Endodermal cell (in vitro differentiated cells): ENCODE data around the gene ZFAND3. TPM values are rescaled to one million over a fixed set of nuclear protein-coding genes. Genes with fewer than 3 reads are reported as not detected.
A peak's percentile ranks its signal among the peaks of the same experiment; 100 is the strongest.

Experiments
- DNase-seq: peaks from one replicate; pipeline ENCODE4 v3.0.0-alpha.2; 2017
- H3K27ac ChIP-seq: 2 replicates; pipeline ENCODE4 v1.5.1; 2013; ENCODE audit warnings: mild to moderate bottlenecking, low read depth, low read length, moderate library complexity
- H3K27me3 ChIP-seq: 2 replicates; pipeline ENCODE4 v1.6.1; 2013; ENCODE audit warnings: mild to moderate bottlenecking, low read length, moderate library complexity; ENCODE audit not compliant: insufficient read depth, control insufficient read depth, poor library complexity, severe bottlenecking
- H3K36me3 ChIP-seq: 2 replicates; pipeline ENCODE4 v1.7.0; 2013; ENCODE audit warnings: mild to moderate bottlenecking, low read length, moderate library complexity; ENCODE audit not compliant: control insufficient read depth, insufficient read depth
- H3K4me1 ChIP-seq: one replicate; pipeline ENCODE4 v1.7.0; 2013; ENCODE audit warnings: low read length; ENCODE audit not compliant: control insufficient read depth, insufficient read depth
- H3K4me3 ChIP-seq: 2 replicates; pipeline ENCODE4 v1.5.1; 2013; ENCODE audit warnings: mild to moderate bottlenecking, low read length, moderate library complexity
- H3K9ac ChIP-seq: 2 replicates; pipeline ENCODE4 v1.6.1; 2013; ENCODE audit warnings: mild to moderate bottlenecking, low read length, moderate library complexity; ENCODE audit not compliant: poor library complexity, severe bottlenecking; ENCODE audit errors: extremely low read depth
- H3K9me3 ChIP-seq: 2 replicates; pipeline ENCODE4 v1.6.1; 2013; ENCODE audit warnings: mild to moderate bottlenecking, low read length, moderate library complexity; ENCODE audit not compliant: control insufficient read depth
- H3K27ac Mint-ChIP-seq: 2 replicates; pipeline ENCODE4 v1.8.0; 2020; ENCODE audit warnings: mixed read lengths
- H3K27me3 Mint-ChIP-seq: 2 replicates; pipeline ENCODE4 v1.8.0; 2021; ENCODE audit warnings: mild to moderate bottlenecking, mixed read lengths; ENCODE audit not compliant: insufficient read depth
- H3K36me3 Mint-ChIP-seq: 2 replicates; pipeline ENCODE4 v1.8.0; 2020; ENCODE audit warnings: low read depth, mixed read lengths
- H3K4me1 Mint-ChIP-seq: 2 replicates; pipeline ENCODE4 v1.8.0; 2020; ENCODE audit warnings: mixed read lengths
- H3K4me3 Mint-ChIP-seq: 2 replicates; pipeline ENCODE4 v1.8.0; 2020; ENCODE audit warnings: mild to moderate bottlenecking, moderate library complexity, mixed read lengths
- H3K9me3 Mint-ChIP-seq: 2 replicates; pipeline ENCODE4 v1.8.0; 2020; ENCODE audit warnings: mild to moderate bottlenecking, mixed read lengths
- WGBS, 2 experiments: methylation state at CpG; one replicate each; pipeline versions ENCODE4 v1.1.5 to v1.1.7; 2013; ENCODE audit warnings: missing lambda C conversion rate in 2 of 2, mixed read lengths in 1 of 2; ENCODE audit not compliant: insufficient coverage in 1 of 2, insufficient read length in 1 of 2; 5-methylcytosine and 5-hydroxymethylcytosine counted together
- total RNA-seq, 2 donors: library from RNA; stranded (reverse); fragmentation: NEBNext Ultra II Directional in 1 of 2; extraction: Animal tissue kit (Norgen Biotek cat#: 25700) in 1 of 2; gene quantifications; 2 replicates in 1 of 2; 3 replicates in 1 of 2; pipeline ENCODE4 v1.2.1, GENCODE V29; 2021
- TF ChIP-seq, protein P1 (sequence below): fragments of 200-600 bp; sonication (generic); conservative IDR thresholded peaks from 2 replicates; pipeline ENCODE4 v1.5.0; 2021; ENCODE audit warnings: antibody characterized with exemption, mild to moderate bottlenecking

The ZFAND3 gene
- total RNA-seq, 2 donors from 2014 or later, result 67.1 to 86.2 TPM

DNA sequence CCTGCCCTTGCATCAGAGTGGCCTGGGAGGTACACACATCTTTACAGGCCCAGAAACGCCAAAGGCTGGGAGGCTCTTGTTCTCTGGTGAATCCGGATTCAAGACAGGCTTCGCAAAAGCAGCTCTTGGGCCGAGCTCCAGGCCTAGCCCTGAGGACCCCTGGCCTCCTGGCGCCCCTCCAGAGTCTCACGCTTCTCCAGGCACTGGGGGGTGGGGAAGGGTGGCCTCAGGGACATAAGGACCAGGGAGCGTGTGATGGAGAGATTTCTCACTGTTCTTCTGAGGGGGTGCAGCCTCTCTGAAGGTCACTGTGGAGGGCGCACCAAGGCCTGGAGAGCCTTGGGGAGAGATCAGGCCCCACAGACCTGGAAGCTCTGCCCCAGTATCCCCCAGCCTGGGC is 349.2 kb downstream of the ZFAND3 start:
- Mint-ChIP-seq H3K27ac (no peak overlapping the region), H3K4me3 (no peak overlapping the region), H3K9me3 (no peaks in the 10 kb centered on the region), H3K27me3 (peaks cover 2% of the 10 kb centered on the region), H3K4me1 (peaks cover 26% of the 10 kb centered on the region), H3K36me3 (no peaks in the 10 kb centered on the region)
- no peak overlapping the region for H3K4me3 ChIP-seq
- no peaks in the 10 kb centered on the region for H3K9me3 ChIP-seq
- no peak overlapping the region for H3K27ac ChIP-seq
- no peak overlapping the region for H3K9ac ChIP-seq
- TF ChIP-seq, protein P1, sequence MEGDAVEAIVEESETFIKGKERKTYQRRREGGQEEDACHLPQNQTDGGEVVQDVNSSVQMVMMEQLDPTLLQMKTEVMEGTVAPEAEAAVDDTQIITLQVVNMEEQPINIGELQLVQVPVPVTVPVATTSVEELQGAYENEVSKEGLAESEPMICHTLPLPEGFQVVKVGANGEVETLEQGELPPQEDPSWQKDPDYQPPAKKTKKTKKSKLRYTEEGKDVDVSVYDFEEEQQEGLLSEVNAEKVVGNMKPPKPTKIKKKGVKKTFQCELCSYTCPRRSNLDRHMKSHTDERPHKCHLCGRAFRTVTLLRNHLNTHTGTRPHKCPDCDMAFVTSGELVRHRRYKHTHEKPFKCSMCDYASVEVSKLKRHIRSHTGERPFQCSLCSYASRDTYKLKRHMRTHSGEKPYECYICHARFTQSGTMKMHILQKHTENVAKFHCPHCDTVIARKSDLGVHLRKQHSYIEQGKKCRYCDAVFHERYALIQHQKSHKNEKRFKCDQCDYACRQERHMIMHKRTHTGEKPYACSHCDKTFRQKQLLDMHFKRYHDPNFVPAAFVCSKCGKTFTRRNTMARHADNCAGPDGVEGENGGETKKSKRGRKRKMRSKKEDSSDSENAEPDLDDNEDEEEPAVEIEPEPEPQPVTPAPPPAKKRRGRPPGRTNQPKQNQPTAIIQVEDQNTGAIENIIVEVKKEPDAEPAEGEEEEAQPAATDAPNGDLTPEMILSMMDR, result no peak
- H3K4me1 ChIP-seq, result no peaks in the 10 kb centered on the region
- WGBS, 2 experiments, result 96 to 100% methylated on average over 1 to 8 of the region's 8 CpGs
- no peaks in the 10 kb centered on the region for H3K36me3 ChIP-seq
- peak; percentile 51 for DNase-seq
- no peaks in the 10 kb centered on the region for H3K27me3 ChIP-seq

DNA sequence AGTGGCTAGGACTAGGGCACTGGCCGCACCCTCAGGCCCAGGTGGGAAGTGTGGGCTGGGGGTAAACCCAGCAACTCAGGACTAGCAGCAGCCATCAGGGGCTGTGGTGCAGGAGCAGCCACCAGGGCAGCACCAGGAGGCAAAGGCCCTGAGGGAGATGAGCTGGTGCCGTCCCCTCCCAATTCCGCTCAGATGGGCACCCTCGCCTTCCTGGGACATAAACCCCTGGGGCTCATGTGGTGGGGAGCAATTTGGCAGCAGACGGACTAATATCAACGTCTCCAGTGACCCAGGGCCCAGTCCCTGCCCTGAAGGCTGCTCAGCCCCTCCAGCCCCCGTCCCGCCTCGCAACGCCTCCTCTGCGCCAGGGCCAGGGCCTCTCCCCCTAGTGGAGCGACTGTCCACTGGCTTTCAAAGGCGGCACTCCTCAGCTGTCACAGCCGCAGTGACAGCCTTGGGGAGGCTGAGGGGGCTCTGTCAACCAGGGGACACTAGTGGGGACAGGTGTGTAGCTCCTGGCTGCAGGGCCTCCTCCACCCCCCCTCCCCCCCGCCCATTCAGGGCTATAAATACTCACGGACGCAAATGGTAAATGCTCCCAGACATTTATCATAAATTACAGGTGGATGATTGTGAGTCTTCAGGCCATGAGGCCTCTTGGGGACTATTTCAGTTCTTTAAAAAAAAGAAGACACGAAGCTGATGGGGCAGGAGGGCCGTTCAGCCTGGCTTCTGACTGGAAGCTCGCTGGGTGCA is 349.9 kb downstream of the ZFAND3 start:
- Histone ChIP-seq H3K27me3 (no peaks in the 10 kb centered on the region), H3K4me3 (no peak overlapping the region), H3K36me3 (no peaks in the 10 kb centered on the region), H3K4me1 (no peaks in the 10 kb centered on the region), H3K27ac (no peak overlapping the region), H3K9ac (no peak overlapping the region), H3K9me3 (no peaks in the 10 kb centered on the region)
- Mint-ChIP-seq H3K36me3 (peaks cover 2% of the 10 kb centered on the region), H3K4me1 (peaks cover 26% of the 10 kb centered on the region), H3K9me3 (no peaks in the 10 kb centered on the region), H3K27ac (no peak overlapping the region), H3K4me3 (no peak overlapping the region), H3K27me3 (peaks cover 2% of the 10 kb centered on the region)
- 69 to 89% methylated on average over 5 to 19 of the region's 20 CpGs for WGBS, 2 experiments
- peak; percentile 80 for DNase-seq
- TF ChIP-seq, protein P1, result peak; percentile 68

DNA sequence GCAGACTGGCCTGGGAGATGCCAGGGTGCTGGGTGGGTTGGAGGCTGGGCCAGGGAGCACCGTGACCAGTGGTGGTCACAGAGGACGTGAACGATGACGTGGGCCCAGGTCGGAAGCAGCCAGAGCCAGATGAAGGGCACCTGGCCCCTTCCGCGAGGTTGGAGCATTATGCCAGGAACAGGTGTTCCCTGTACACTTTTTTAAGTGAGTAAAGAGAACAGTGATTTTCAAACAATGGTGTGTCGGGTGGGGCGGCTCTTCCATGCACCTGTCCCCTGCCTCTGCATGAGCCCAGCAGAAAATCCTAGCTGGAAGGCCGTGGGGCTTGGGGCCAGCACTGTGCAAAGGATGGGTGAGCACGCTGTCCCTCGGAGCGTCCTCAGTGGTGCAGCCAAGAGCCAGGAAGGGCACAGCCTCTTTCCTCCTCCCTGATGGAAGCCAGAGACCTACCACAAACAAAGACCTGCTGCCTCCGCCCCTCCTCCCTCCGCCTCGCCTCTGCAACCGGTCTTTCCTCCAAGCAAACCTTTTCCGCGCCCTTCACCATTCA is 350.5 kb downstream of the ZFAND3 start:
- DNase-seq, result peak; percentile 77
- peaks cover 5% of the 10 kb centered on the region for H3K36me3 Mint-ChIP-seq
- Histone ChIP-seq H3K4me3 (no peak overlapping the region), H3K36me3 (no peaks in the 10 kb centered on the region), H3K9me3 (no peaks in the 10 kb centered on the region), H3K27ac (no peak overlapping the region), H3K9ac (no peak overlapping the region), H3K4me1 (no peaks in the 10 kb centered on the region), H3K27me3 (no peaks in the 10 kb centered on the region)
- H3K9me3 Mint-ChIP-seq, result no peaks in the 10 kb centered on the region
- H3K27me3 Mint-ChIP-seq, result peaks cover 3% of the 10 kb centered on the region
- TF ChIP-seq, protein P1, result no peak
- WGBS, 2 experiments, result 76 to 82% methylated on average over 16 to 19 of the region's 19 CpGs
- no peak overlapping the region for H3K4me3 Mint-ChIP-seq
- peaks cover 26% of the 10 kb centered on the region for H3K4me1 Mint-ChIP-seq
- H3K27ac Mint-ChIP-seq, result peak overlapping the region; percentile 35
